Epithelial cell of prostate (primary cell): ENCODE data around the gene ISX.

Experiments
- DNase-seq: peaks from one replicate; pipeline ENCODE4 v3.0.0-alpha.2; 2011; ENCODE audit warnings: low read depth, low spot score
- H3K27ac ChIP-seq: fragments of 450-650 bp; 2 replicates; pipeline ENCODE4 v1.5.1; 2017; ENCODE audit warnings: mild to moderate bottlenecking

ISX gene

GRCh38 chr22:35103761-35104160 lies 37.8 kb downstream of the ISX start:
- H3K27ac ChIP-seq = no peak overlapping the region
- no peak for DNase-seq

GRCh38 chr22:35104491-35104890 lies 38.5 kb downstream of the ISX start:
- no peak overlapping the region for H3K27ac ChIP-seq
- no peak for DNase-seq

GRCh38 chr22:35109616-35110015 lies 43.7 kb downstream of the ISX start:
- H3K27ac ChIP-seq = no peak overlapping the region
- DNase-seq = no peak

- H3K27ac ChIP-seq = no peak overlapping the region
- DNase-seq = no peak
These were observed 45.3 kb downstream of the ISX start for GRCh38 chr22:35111244-35111643.

- no peak overlapping the region for H3K27ac ChIP-seq
- no peak for DNase-seq
These were observed 47.4 kb downstream of the ISX start for GRCh38 chr22:35113341-35113740.

- no peak overlapping the region for H3K27ac ChIP-seq
- DNase-seq = no peak
These were observed 48.4 kb downstream of the ISX start for GRCh38 chr22:35114131-35114980.

- no peak overlapping the region for H3K27ac ChIP-seq
- no peak for DNase-seq
These were observed 49.6 kb downstream of the ISX start for GRCh38 chr22:35115515-35115914.

GRCh38 chr22:35116269-35116668 lies 50.3 kb downstream of the ISX start:
- no peak for DNase-seq
- H3K27ac ChIP-seq = no peak overlapping the region

- DNase-seq = no peak
- H3K27ac ChIP-seq = no peak overlapping the region
These were observed 50.9 kb downstream of the ISX start for GRCh38 chr22:35116817-35117216.

- DNase-seq = no peak
- no peak overlapping the region for H3K27ac ChIP-seq
These were observed 53.5 kb downstream of the ISX start for GRCh38 chr22:35119494-35119893.

- H3K27ac ChIP-seq = no peak overlapping the region
- no peak for DNase-seq
These were observed 58.8 kb downstream of the ISX start for GRCh38 chr22:35124691-35125219.

- DNase-seq = no peak
- no peak overlapping the region for H3K27ac ChIP-seq
These were observed 61.0 kb downstream of the ISX start for GRCh38 chr22:35126993-35127392.

- DNase-seq = no peak
- H3K27ac ChIP-seq = no peak overlapping the region
These were observed 62.7 kb downstream of the ISX start for GRCh38 chr22:35128637-35129036.

GRCh38 chr22:35131525-35132000 lies 65.6 kb downstream of the ISX start:
- no peak overlapping the region for H3K27ac ChIP-seq
- DNase-seq = no peak

- no peak for DNase-seq
These were observed 66.6 kb downstream of the ISX start for GRCh38 chr22:35132568-35132967.

GRCh38 chr22:35133702-35134380 lies 67.9 kb downstream of the ISX start:
- no peak for DNase-seq
- no peak overlapping the region for H3K27ac ChIP-seq

More at GRCh38 chr22:35132568-35132967, 66.6 kb downstream of the ISX start:
- no peak overlapping the region for H3K27ac ChIP-seq

- no peak for DNase-seq
- no peak overlapping the region for H3K27ac ChIP-seq
These were observed 68.7 kb downstream of the ISX start for GRCh38 chr22:35134637-35135036.

GRCh38 chr22:35135165-35135564 lies 69.2 kb downstream of the ISX start:
- no peak for DNase-seq
- no peak overlapping the region for H3K27ac ChIP-seq
